ENCODE data around the gene MAPKAPK3.

DNA sequence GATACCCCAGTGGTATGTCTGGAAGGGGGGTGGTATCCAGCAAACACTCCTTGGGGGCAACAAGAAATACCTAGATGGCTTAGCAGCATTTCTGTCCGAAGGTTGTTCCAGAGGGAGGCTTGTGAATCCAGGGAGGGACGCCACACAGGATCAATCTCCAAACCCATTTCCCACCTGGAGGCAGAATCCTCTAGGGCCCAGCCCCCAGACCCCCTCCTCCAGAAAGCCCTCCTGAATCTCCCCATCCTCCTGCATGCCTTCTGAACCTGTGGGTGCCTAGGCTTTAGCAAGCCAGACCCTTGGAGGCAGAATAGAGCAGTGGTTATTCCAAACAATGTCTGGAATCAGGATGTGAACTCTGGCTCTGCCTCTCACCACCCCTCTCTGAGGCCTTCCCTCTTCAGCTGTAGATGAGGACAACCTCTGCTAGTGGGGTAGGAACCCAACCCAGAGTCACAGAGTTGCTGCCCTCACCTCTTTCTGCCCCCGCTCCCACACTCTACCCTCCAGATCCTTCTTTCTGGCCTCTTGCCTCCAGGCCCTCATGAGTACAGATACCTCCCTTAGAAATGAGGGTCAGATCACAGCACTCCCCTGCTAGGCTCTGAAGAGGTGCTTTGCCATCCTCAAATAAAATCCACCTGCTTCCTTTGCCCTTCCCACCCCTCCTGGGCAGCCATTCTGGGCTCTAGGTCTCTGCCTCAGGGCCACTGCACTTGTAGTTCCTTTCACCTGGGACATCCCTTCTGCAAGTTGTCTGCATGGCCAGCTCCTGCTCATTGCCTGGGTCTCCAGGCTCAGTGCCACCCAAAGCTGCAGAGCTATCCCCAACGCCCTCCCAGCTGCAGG is 13.5 kb upstream of the MAPKAPK3 start:
- TF ChIP-seq, protein P1, sequence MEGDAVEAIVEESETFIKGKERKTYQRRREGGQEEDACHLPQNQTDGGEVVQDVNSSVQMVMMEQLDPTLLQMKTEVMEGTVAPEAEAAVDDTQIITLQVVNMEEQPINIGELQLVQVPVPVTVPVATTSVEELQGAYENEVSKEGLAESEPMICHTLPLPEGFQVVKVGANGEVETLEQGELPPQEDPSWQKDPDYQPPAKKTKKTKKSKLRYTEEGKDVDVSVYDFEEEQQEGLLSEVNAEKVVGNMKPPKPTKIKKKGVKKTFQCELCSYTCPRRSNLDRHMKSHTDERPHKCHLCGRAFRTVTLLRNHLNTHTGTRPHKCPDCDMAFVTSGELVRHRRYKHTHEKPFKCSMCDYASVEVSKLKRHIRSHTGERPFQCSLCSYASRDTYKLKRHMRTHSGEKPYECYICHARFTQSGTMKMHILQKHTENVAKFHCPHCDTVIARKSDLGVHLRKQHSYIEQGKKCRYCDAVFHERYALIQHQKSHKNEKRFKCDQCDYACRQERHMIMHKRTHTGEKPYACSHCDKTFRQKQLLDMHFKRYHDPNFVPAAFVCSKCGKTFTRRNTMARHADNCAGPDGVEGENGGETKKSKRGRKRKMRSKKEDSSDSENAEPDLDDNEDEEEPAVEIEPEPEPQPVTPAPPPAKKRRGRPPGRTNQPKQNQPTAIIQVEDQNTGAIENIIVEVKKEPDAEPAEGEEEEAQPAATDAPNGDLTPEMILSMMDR (conservative IDR thresholded peaks at IDR 0.05; ENCODE audit: low read depth, low read length) = no peak
- no peak for TF ChIP-seq POLR2A (IDR thresholded peaks at IDR 0.05; ENCODE audit: low read depth, low read length)
- TF ChIP-seq SMC3 (IDR thresholded peaks at IDR 0.05; ENCODE audit: low read depth, low read length) = no peak
- TF ChIP-seq MAZ (IDR thresholded peaks at IDR 0.05; ENCODE audit: borderline replicate concordance, low read depth, low read length) = no peak
- no peak for TF ChIP-seq RAD21 (IDR thresholded peaks at IDR 0.05; ENCODE audit: low read length)

Data from IMR-90 (cell line).